ENCODE measurements around the gene CNGA4. TPM values are rescaled to one million over a fixed set of nuclear protein-coding genes. Genes with fewer than 3 reads are reported as not detected.

CNGA4 gene
- total RNA-seq, 1 experiment from 2014 or later = 0.27 TPM

DNA sequence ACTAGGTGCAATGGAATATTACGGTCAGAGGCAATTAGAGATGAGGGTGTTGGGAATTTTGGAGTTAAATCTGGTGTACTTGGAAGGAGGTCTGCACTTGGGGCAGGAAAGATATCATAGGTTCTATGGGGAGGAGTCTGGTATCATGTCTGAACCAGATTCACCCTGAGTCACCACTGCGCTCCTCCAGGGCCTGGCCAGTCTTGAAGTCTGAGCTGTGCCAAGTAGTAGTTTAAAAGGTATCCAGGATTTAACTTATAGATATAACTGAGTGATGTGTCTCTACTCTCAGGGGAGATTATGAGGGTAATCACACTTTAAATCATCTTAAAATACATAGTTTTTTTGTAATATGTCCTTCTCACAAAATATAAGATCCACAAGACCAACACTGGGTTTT lies 6.6 kb downstream of the CNGA4 start:
- Histone ChIP-seq H3K9me2 (ENCODE audit: insufficient read depth) (no peaks in the 10 kb centered on the region), H3K4me2 (ENCODE audit: low read length) (no peak overlapping the region), H3K4me1 (ENCODE audit: control insufficient read depth in 1 of 2, insufficient read depth in 2 of 2, low read length in 2 of 2) (peaks cover 0 to 9% of the 10 kb centered on the region in 2 experiments; a peak in 2 of 4 replicates), H3K9ac (ENCODE audit: low read length) (no peak overlapping the region), H3K4me3 (replicated peaks in 1 of 2; ENCODE audit: low read depth in 1 of 2, low read length in 2 of 2) (no peak overlapping the region), H4K20me1 (ENCODE audit: insufficient read depth) (no peaks in the 10 kb centered on the region), H3K79me2 (ENCODE audit: insufficient read depth, low read length) (no peaks in the 10 kb centered on the region), H3K9me3 (ENCODE audit: control insufficient read depth in 1 of 2, insufficient read depth in 1 of 2, low read depth in 1 of 2, low read length in 2 of 2) (no peaks in the 10 kb centered on the region), H3K27ac (ENCODE audit: low read depth, low read length) (no peak overlapping the region), H3K27me3 (ENCODE audit: insufficient read depth, low read length) (no peaks in the 10 kb centered on the region), H3K36me3 (ENCODE audit: control insufficient read depth in 1 of 2, insufficient read depth in 2 of 2, low read length in 2 of 2) (no peaks in the 10 kb centered on the region), H2AFZ (ENCODE audit: low read depth, low read length, poor library complexity, severe bottlenecking) (no peak overlapping the region)
- BruUV-seq (replicated peaks) = no TSS peak
- no peak for TF ChIP-seq EZH2 (IDR thresholded peaks at IDR 0.05)
- TF ChIP-seq CTCF (IDR thresholded peaks at IDR 0.05 in 2 of 3, conservative IDR thresholded peaks at IDR 0.05 in 1 of 3; ENCODE audit: borderline replicate concordance in 1 of 3, insufficient read depth in 1 of 3, low read depth in 2 of 3, low read length in 2 of 3) = no peak
- RAD21 ChIA-PET (ENCODE audit: low non-redundant PET in 1 of 2, low total read pairs in 2 of 2, uncharacterized antibody in 2 of 2, unreplicated experiment in 2 of 2) = no interaction called here
- POLR2A ChIA-PET = no interaction called here
- CTCF ChIA-PET = no interaction called here
- intact Hi-C loops (cut with micrococcal nuclease) = no loop called here
- no peak for ATAC-seq
- no peak for DNase-seq (ENCODE audit: low read depth, low spot score)

GRCh38 chr11:6248248-6248647 lies 9.4 kb downstream of the CNGA4 start:
- ChIA-PET POLR2A (no interaction called here), CTCF (no interaction called here), RAD21 (ENCODE audit: low non-redundant PET in 1 of 2, low total read pairs in 2 of 2, uncharacterized antibody in 2 of 2, unreplicated experiment in 2 of 2) (no interaction called here)
- no peak for ATAC-seq
- intact Hi-C loops (cut with micrococcal nuclease) = no loop called here
- Histone ChIP-seq H3K9ac (ENCODE audit: low read length) (no peak overlapping the region), H3K4me1 (ENCODE audit: control insufficient read depth in 1 of 2, insufficient read depth in 2 of 2, low read length in 2 of 2) (peaks cover 0 to 9% of the 10 kb centered on the region in 2 experiments; a peak in 2 of 4 replicates), H3K27me3 (ENCODE audit: insufficient read depth, low read length) (no peaks in the 10 kb centered on the region), H4K20me1 (ENCODE audit: insufficient read depth) (no peaks in the 10 kb centered on the region), H3K36me3 (ENCODE audit: control insufficient read depth in 1 of 2, insufficient read depth in 2 of 2, low read length in 2 of 2) (no peaks in the 10 kb centered on the region), H3K9me3 (ENCODE audit: control insufficient read depth in 1 of 2, insufficient read depth in 1 of 2, low read depth in 1 of 2, low read length in 2 of 2) (no peaks in the 10 kb centered on the region), H3K27ac (ENCODE audit: low read depth, low read length) (no peak overlapping the region), H3K79me2 (ENCODE audit: insufficient read depth, low read length) (no peaks in the 10 kb centered on the region), H3K9me2 (ENCODE audit: insufficient read depth) (no peaks in the 10 kb centered on the region), H3K4me2 (ENCODE audit: low read length) (no peak overlapping the region), H3K4me3 (replicated peaks in 1 of 2; ENCODE audit: low read depth in 1 of 2, low read length in 2 of 2) (no peak overlapping the region), H2AFZ (ENCODE audit: low read depth, low read length, poor library complexity, severe bottlenecking) (no peak overlapping the region)
- DNase-seq (ENCODE audit: low read depth, low spot score) = no peak
- TF ChIP-seq CTCF (IDR thresholded peaks at IDR 0.05 in 2 of 3, conservative IDR thresholded peaks at IDR 0.05 in 1 of 3; ENCODE audit: borderline replicate concordance in 1 of 3, insufficient read depth in 1 of 3, low read depth in 2 of 3, low read length in 2 of 3) (no peak), TCF7L2 (IDR thresholded peaks at IDR 0.05; ENCODE audit: borderline replicate concordance, extremely low read depth, insufficient read depth, insufficient read length) (no peak), YY1 (IDR thresholded peaks at IDR 0.05; ENCODE audit: extremely low read depth, insufficient replicate concordance, low read depth, low read length) (no peak), FOSL1 (IDR thresholded peaks at IDR 0.05; ENCODE audit: low read depth) (no peak), ZNF274 (IDR thresholded peaks at IDR 0.05; ENCODE audit: low read depth, low read length) (no peak), ZFX (IDR thresholded peaks at IDR 0.05) (no peak), ATF3 (IDR thresholded peaks at IDR 0.05) (no peak), SIN3A (IDR thresholded peaks at IDR 0.05; ENCODE audit: low read depth) (no peak), POLR2AphosphoS5 (IDR thresholded peaks at IDR 0.05; ENCODE audit: low read depth, low read length) (no peak), MAX (IDR thresholded peaks at IDR 0.05) (no peak), POLR2A (IDR thresholded peaks at IDR 0.05; ENCODE audit: borderline replicate concordance, extremely low read depth, insufficient read depth, insufficient read length) (no peak), CEBPB (IDR thresholded peaks at IDR 0.05; ENCODE audit: low read depth) (no peak), CBX3 (IDR thresholded peaks at IDR 0.05; ENCODE audit: low read depth) (no peak), JUND (IDR thresholded peaks at IDR 0.05) (no peak), SP1 (IDR thresholded peaks at IDR 0.05; ENCODE audit: low read depth) (no peak)
- no TSS peak for BruUV-seq (replicated peaks)

All from HCT116 (cell line).